WI38 (cell line): ENCODE data around the gene SCGN.

ENCODE experiments used
- H3K4me3 ChIP-seq: 2 replicates; pipeline ENCODE4 v1.5.1; 2011; ENCODE audit warnings: low read depth, mild to moderate bottlenecking, control low read depth, low read length
- TF ChIP-seq, protein P1 (sequence below): IDR thresholded peaks from 2 replicates; pipeline ENCODE4 v1.5.1; 2012; ENCODE audit warnings: low read depth, mild to moderate bottlenecking, control low read depth, low read length

Gene SCGN

DNA sequence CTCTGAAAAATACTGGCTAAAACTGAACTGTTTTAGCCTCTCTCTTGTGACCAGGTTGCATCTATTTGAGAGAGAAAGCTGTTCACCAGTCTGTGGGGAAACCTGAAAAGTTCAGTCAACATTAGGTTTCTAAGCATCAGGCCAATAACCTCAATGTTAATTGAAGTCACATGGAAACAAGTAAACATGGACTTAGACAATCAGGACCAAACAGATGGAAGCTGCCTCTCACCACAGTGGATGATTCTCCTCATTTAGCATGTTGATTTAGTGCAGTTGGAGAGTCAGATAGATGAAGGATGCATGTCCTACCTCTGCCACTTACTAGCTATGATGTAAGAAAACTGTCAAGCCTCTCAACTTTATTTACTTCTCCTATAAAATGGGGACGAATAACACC is 18.2 kb downstream of the SCGN start:
- TF ChIP-seq, protein P1, sequence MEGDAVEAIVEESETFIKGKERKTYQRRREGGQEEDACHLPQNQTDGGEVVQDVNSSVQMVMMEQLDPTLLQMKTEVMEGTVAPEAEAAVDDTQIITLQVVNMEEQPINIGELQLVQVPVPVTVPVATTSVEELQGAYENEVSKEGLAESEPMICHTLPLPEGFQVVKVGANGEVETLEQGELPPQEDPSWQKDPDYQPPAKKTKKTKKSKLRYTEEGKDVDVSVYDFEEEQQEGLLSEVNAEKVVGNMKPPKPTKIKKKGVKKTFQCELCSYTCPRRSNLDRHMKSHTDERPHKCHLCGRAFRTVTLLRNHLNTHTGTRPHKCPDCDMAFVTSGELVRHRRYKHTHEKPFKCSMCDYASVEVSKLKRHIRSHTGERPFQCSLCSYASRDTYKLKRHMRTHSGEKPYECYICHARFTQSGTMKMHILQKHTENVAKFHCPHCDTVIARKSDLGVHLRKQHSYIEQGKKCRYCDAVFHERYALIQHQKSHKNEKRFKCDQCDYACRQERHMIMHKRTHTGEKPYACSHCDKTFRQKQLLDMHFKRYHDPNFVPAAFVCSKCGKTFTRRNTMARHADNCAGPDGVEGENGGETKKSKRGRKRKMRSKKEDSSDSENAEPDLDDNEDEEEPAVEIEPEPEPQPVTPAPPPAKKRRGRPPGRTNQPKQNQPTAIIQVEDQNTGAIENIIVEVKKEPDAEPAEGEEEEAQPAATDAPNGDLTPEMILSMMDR, result no peak
- H3K4me3 ChIP-seq, result no peak overlapping the region

DNA sequence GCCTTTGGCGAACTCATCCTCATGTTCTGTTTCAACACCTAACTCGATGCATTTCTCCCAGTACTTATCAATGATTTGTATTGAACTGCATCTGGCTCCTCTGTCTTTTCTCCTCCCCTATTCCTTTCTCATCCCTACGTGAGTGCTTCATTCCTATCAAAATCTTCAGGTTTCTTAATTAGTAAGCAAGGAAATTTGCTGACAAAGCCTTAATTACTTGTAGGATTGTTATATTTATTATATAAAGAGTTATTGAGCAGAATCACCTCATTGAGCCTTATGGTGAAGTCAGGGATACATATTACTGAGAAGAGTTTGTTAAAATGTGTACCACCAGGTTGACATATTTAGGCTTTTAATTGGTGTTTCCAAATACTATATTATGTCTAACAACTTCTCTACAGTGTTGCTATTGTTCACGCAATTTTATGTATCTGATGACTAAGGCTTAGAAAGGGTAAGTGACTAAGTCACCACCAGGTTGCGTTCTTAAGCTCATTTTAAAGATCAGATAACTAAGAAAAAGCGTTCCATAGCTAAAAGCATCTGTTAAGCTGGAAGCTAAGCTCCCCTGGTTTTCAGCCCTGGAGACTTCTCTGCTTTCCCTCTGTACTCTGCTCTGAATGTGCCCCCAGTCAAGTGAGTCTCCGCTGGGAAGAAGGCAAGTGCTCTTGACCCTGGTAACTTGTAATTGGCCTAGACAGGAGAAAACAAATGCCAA is 18.9 kb downstream of the SCGN start:
- H3K4me3 ChIP-seq, result no peak overlapping the region
- TF ChIP-seq, protein P1, result no peak

DNA sequence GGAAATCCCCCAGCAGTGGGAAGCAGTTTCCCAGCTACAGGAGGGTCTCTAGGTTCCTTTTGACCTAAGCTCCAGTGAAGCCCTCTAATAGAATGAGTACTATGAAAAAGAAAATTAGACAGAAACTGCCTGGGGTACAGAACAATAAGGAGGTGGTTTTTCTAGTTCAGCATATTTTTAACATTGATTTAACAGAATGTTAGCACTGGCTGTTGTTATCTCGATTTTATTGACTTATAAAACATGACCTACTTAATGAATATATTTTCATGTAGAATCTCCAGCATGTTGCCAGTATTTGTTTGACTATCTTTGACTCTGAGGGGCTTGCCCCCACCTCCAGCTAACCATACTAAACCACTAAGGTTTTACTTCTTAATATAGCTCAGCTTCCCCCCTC is 19.6 kb downstream of the SCGN start:
- H3K4me3 ChIP-seq, result no peak overlapping the region
- TF ChIP-seq, protein P1, result no peak

DNA sequence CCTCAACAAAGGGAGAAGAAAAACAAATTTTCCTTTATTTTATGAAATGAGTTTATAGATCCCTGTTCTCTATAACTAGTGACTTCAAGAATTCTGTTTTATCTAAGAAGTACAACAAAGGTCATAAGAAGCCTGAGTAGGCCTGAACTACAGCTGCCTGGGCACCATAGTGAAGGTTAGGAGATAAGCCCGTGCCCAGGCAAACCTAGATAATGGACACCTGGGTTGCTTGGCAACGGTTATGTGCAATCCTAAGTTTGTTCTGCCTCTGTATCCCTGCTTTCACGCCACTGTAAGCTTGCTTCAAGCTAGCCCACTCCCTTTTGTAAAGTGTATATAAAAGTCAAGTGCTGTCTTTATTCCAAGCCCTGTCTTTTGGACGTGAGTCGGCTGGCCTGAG is 23.2 kb downstream of the SCGN start:
- no peak overlapping the region for H3K4me3 ChIP-seq
- TF ChIP-seq, protein P1, result no peak

DNA sequence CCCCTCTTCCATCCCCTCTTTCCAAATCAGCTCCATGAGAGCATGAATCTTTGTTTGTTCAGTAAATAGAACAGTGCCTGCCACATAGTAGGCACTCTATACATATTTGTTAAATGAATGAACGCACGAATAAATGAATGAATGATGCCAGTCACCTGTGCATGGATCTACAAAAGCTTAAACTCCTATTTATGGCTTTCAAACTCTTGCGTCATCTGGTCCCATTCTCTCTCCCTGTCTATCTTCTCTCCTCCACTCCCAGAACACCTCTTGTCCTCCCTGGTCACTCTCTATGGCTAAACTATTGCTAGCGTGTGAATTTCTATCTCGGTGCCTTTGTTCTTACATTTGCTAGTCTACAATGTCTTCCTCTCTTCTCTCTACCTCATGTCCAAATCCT is 24.8 kb downstream of the SCGN start:
- TF ChIP-seq, protein P1, result no peak
- no peak overlapping the region for H3K4me3 ChIP-seq

DNA sequence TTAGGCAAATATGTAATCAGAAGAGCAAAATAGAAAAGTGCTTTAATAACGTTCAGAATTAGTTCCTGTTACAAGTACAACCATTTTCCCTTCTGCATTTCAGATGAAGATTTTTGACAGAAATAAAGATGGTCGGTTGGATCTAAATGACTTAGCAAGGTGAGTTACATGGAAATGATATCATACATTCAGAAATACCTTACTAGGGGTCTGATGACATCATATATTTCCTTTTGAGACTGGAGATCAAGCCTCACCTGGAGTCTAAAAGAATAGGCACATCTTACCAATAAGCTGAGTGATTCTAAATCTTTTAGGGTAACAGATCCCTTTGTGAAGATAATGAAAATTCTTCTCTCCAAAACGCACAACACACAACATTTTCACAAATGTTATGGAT is 29.8 kb downstream of the SCGN start:
- TF ChIP-seq, protein P1, result no peak

DNA sequence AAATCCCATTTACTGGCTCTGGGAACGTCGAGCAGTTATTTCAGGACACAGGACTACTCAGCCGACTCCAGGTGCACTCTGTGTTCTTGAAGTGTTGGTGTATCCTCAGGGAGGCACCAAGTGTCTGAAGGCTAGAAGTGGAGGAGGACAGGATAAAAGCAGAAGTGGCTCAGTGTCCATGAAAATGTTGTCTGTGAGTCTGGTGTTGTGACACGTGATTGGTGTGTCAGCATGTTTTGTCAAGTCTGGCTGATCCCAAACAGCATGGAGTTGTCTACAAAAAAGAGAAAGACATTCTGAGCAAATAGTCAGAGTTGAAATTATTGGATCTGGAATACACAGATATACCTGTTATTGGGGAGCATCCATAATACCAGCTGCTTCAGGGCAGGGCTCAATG is 30.3 kb downstream of the SCGN start:
- TF ChIP-seq, protein P1, result no peak
- H3K4me3 ChIP-seq, result no peak overlapping the region

More for the DNA sequence above, 29.8 kb downstream of the SCGN start:
- H3K4me3 ChIP-seq, result no peak overlapping the region
